Loucy (cell line): ENCODE data around the gene EEFSEC.

Experiments used
- H2AFZ ChIP-seq: fragments of 200-600 bp; sonication (generic); 2 replicates; pipeline ENCODE4 v1.6.0; 2016; ENCODE audit warnings: antibody characterized with exemption, mild to moderate bottlenecking, low read length, moderate library complexity
- H3F3A ChIP-seq: fragments of 200-600 bp; 2 replicates; pipeline ENCODE4 v1.6.0; 2016; ENCODE audit warnings: antibody characterized with exemption, low read depth, mild to moderate bottlenecking
- H3K27me3 ChIP-seq: fragments of 200-600 bp; sonication (generic); 2 replicates; pipeline ENCODE4 v1.6.1; 2014; ENCODE audit warnings: low read length, mild to moderate bottlenecking; ENCODE audit not compliant: insufficient read depth, poor library complexity, severe bottlenecking
- H3K36me3 ChIP-seq: fragments of 200-600 bp; sonication (generic); 2 replicates; pipeline ENCODE4 v1.6.1; 2016; ENCODE audit warnings: low read length; ENCODE audit not compliant: insufficient read depth
- H3K4me1 ChIP-seq: fragments of 200-600 bp; sonication (generic); 2 replicates; pipeline ENCODE4 v1.5.1; 2014; ENCODE audit warnings: low read length, mild to moderate bottlenecking; ENCODE audit not compliant: insufficient read depth, poor library complexity, severe bottlenecking
- H3K4me2 ChIP-seq: fragments of 200-600 bp; sonication (generic); 2 replicates; pipeline ENCODE4 v1.6.0; 2014; ENCODE audit warnings: antibody characterized with exemption, low read length, low read depth, mild to moderate bottlenecking; ENCODE audit not compliant: poor library complexity, severe bottlenecking
- H3K4me3 ChIP-seq: fragments of 200-600 bp; sonication (generic); 2 replicates; pipeline ENCODE4 v1.5.1; 2014; ENCODE audit warnings: low read length, mild to moderate bottlenecking, mixed read lengths; ENCODE audit not compliant: poor library complexity, severe bottlenecking
- H3K79me2 ChIP-seq: fragments of 200-600 bp; sonication (generic); 2 replicates; pipeline ENCODE4 v1.6.1; 2014; ENCODE audit warnings: low read length; ENCODE audit not compliant: insufficient read depth
- H3K9ac ChIP-seq: fragments of 200-600 bp; sonication (generic); 2 replicates; pipeline ENCODE4 v1.6.0; 2014; ENCODE audit warnings: mild to moderate bottlenecking, low read depth, low read length, moderate library complexity; ENCODE audit not compliant: poor library complexity, severe bottlenecking
- H3K9me2 ChIP-seq: fragments of 200-600 bp; sonication (generic); replicated peaks from 2 replicates; pipeline ENCODE4 v1.6.1; 2016; ENCODE audit warnings: low read depth, low read length, mixed read lengths
- H3K9me3 ChIP-seq: fragments of 200-600 bp; sonication (generic); 2 replicates; pipeline ENCODE4 v1.6.1; 2014; ENCODE audit warnings: mild to moderate bottlenecking, antibody characterized with exemption, low read length, low read depth; ENCODE audit not compliant: insufficient read depth
- H4K20me1 ChIP-seq: fragments of 200-600 bp; sonication (generic); 2 replicates; pipeline ENCODE4 v1.6.0; 2014; ENCODE audit warnings: antibody characterized with exemption, low read length, mild to moderate bottlenecking; ENCODE audit not compliant: insufficient read depth, poor library complexity, severe bottlenecking
- EZH2phosphoT487 ChIP-seq: fragments of 200-600 bp; IDR thresholded peaks from 2 replicates; pipeline ENCODE4 v1.6.1; 2018; ENCODE audit warnings: antibody characterized with exemption, mild to moderate bottlenecking, moderate library complexity, borderline replicate concordance
- TF ChIP-seq, protein P1 (sequence below): fragments of 200-600 bp; sonication (generic); conservative IDR thresholded peaks from 2 replicates; pipeline ENCODE4 v1.5.1; 2014; ENCODE audit warnings: mild to moderate bottlenecking, antibody characterized with exemption, low read length

EEFSEC gene

GRCh38 chr3:128167646-128167972 is 14.3 kb downstream of the EEFSEC start:
- Histone ChIP-seq H3K27me3 (no peaks in the 10 kb centered on the region), H3K9me3 (no peaks in the 10 kb centered on the region), H3K9ac (no peak overlapping the region), H3K4me1 (peaks cover 18% of the 10 kb centered on the region), H3K79me2 (peaks cover 15% of the 10 kb centered on the region), H3K9me2 (no peaks in the 10 kb centered on the region), H3K4me3 (no peak overlapping the region), H3F3A (no peaks in the 10 kb centered on the region), H3K36me3 (no peaks in the 10 kb centered on the region), H4K20me1 (peaks cover 3% of the 10 kb centered on the region), H2AFZ (no peak overlapping the region), H3K4me2 (no peak overlapping the region)
- TF ChIP-seq, protein P1, sequence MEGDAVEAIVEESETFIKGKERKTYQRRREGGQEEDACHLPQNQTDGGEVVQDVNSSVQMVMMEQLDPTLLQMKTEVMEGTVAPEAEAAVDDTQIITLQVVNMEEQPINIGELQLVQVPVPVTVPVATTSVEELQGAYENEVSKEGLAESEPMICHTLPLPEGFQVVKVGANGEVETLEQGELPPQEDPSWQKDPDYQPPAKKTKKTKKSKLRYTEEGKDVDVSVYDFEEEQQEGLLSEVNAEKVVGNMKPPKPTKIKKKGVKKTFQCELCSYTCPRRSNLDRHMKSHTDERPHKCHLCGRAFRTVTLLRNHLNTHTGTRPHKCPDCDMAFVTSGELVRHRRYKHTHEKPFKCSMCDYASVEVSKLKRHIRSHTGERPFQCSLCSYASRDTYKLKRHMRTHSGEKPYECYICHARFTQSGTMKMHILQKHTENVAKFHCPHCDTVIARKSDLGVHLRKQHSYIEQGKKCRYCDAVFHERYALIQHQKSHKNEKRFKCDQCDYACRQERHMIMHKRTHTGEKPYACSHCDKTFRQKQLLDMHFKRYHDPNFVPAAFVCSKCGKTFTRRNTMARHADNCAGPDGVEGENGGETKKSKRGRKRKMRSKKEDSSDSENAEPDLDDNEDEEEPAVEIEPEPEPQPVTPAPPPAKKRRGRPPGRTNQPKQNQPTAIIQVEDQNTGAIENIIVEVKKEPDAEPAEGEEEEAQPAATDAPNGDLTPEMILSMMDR = no peak
- no peak for TF ChIP-seq EZH2phosphoT487

- Histone ChIP-seq H3K4me2 (no peak overlapping the region), H3F3A (no peaks in the 10 kb centered on the region), H3K9ac (no peak overlapping the region), H3K9me3 (no peaks in the 10 kb centered on the region), H3K36me3 (no peaks in the 10 kb centered on the region), H3K4me1 (peaks cover 18% of the 10 kb centered on the region), H3K79me2 (peaks cover 15% of the 10 kb centered on the region), H2AFZ (no peak overlapping the region), H4K20me1 (peaks cover 3% of the 10 kb centered on the region), H3K27me3 (no peaks in the 10 kb centered on the region), H3K9me2 (no peaks in the 10 kb centered on the region), H3K4me3 (no peak overlapping the region)
- no peak for TF ChIP-seq EZH2phosphoT487
- TF ChIP-seq, protein P1 = no peak
These were observed 14.8 kb downstream of the EEFSEC start for GRCh38 chr3:128167973-128168674.

DNA sequence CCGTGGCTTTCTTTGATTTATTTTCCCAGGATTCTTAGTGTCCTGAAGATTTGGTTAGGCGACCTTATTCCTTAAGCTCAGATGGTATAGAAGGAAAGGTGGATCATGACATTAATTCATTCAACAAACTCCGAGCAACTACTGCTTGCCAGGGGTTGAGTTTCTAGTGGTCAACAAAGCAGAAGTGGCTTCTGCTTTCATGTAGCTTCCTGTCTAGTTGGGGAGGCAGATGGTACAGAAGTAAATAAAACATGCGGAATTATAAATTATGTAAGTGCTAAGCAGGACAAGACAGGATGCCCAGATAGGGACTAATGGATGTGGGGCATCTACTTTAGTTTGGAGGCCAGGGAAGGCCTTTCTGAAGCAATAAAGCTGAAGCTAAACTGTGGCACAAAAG is 15.6 kb downstream of the EEFSEC start:
- Histone ChIP-seq H3K4me3 (no peak overlapping the region), H3K79me2 (peaks cover 12% of the 10 kb centered on the region; the same call in 1 of the 2 replicates), H3F3A (no peaks in the 10 kb centered on the region), H3K9me2 (no peaks in the 10 kb centered on the region), H3K9me3 (no peaks in the 10 kb centered on the region), H2AFZ (no peak overlapping the region), H4K20me1 (peaks cover 3% of the 10 kb centered on the region), H3K9ac (no peak overlapping the region), H3K4me1 (peaks cover 18% of the 10 kb centered on the region), H3K4me2 (no peak overlapping the region), H3K27me3 (no peaks in the 10 kb centered on the region), H3K36me3 (no peaks in the 10 kb centered on the region)
- no peak for TF ChIP-seq EZH2phosphoT487
- TF ChIP-seq, protein P1 = no peak
